ENCODE measurements around the gene NELFA.

- no peak for TF ChIP-seq CTCF (IDR thresholded peaks at IDR 0.05)
- TF ChIP-seq POLR2A (IDR thresholded peaks at IDR 0.05), result no peak
- no peak for TF ChIP-seq EP300 (IDR thresholded peaks at IDR 0.05)
- TF ChIP-seq POLR2AphosphoS5 (IDR thresholded peaks at IDR 0.05), result no peak
These were observed 37.8 kb downstream of the NELFA start for GRCh38 chr4:1970926-1971325.
